VCaP (cell line): ENCODE data around the gene AKAP7.
A peak's percentile ranks its signal among the peaks of the same experiment; 100 is the strongest.

ENCODE experiments used
- H3K27ac ChIP-seq: fragments of 450-650 bp; 2 replicates; pipeline ENCODE4 v1.5.1; 2017
- TF ChIP-seq, protein P1 (sequence below): fragments of 450-650 bp; conservative IDR thresholded peaks from 2 replicates; pipeline ENCODE4 v1.5.1; 2017; ENCODE audit warnings: mild to moderate bottlenecking, moderate library complexity

The AKAP7 gene

DNA sequence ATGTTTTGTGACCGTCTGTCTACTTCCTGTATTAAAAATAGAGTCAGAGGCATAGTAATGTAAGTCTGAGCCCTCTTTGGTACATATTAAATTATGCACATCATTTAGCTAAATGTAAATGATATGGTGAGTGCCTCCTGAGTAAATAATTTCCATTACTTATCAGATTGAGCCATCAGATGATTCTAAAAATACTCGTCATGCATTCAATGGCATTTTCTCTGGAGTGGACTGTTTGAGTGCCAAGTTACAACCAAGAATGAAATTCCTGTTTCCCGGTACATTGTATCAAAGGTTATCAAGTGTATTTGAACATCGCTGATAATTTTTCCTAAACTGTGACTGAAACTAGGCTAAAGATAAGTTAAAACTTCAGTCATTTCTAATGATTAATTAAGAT lies 81.0 kb downstream of the AKAP7 start:
- TF ChIP-seq, protein P1, sequence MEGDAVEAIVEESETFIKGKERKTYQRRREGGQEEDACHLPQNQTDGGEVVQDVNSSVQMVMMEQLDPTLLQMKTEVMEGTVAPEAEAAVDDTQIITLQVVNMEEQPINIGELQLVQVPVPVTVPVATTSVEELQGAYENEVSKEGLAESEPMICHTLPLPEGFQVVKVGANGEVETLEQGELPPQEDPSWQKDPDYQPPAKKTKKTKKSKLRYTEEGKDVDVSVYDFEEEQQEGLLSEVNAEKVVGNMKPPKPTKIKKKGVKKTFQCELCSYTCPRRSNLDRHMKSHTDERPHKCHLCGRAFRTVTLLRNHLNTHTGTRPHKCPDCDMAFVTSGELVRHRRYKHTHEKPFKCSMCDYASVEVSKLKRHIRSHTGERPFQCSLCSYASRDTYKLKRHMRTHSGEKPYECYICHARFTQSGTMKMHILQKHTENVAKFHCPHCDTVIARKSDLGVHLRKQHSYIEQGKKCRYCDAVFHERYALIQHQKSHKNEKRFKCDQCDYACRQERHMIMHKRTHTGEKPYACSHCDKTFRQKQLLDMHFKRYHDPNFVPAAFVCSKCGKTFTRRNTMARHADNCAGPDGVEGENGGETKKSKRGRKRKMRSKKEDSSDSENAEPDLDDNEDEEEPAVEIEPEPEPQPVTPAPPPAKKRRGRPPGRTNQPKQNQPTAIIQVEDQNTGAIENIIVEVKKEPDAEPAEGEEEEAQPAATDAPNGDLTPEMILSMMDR, result no peak
- peak overlapping the region; percentile 28 for H3K27ac ChIP-seq

DNA sequence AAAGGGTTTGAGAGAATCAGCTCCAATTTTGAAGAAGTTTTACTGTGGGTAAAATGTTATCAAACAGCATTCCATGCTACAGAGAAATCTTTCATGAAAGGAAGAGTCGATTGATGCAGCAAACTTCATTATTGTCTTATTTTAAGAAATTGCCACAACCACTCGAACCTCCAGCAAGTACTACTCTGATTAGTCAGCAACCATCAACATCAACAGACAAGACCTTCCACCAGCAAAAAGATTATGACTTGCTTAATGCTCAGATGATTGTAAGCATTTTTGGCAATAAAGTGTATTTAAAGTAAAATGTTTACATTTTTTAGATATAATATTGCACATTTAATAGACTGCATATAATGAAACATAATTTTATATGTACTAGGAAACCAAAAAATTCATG lies 87.5 kb downstream of the AKAP7 start:
- H3K27ac ChIP-seq, result no peak overlapping the region
- TF ChIP-seq, protein P1, result no peak

DNA sequence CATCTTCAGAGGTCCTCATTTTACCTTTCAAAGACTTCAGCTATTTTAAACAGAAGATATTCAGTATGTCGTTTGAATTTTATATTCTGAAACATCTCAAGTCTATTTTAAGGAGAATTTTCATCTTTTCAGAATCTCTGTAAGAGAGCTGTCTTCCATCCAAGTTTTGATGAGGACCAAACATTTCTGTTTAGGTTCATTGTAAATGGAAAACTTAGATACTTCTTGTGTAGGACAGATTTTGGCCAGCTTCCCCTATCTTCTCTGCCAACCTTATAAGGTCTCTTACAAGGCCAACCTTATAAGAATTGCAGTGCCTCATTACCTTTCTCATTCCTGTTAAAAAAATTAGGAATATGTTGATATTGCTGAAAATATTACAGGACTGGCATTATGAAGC lies 88.1 kb downstream of the AKAP7 start:
- TF ChIP-seq, protein P1, result no peak

DNA sequence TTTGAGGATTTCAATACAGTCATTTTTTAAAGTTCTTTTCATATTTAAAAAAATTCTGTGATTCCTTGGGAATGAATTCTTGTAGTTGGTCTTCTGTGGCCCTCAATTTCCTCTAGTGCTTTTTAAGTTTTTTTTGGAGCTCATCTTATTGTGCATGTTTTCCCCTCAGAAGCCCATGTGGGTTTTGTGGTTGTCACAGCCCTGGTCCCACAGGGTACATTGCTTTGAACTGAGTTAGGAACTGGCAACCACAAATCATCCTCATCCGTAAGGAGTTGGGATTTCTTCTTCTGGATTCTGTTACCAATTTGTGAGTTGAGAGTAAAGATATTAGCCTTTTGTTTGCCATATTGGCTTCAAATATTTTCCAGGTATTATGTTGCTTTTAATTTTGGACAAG lies 89.9 kb downstream of the AKAP7 start:
- TF ChIP-seq, protein P1, result no peak
- no peak overlapping the region; the same call in 1 of the 2 replicates for H3K27ac ChIP-seq

More for the DNA sequence above, 88.1 kb downstream of the AKAP7 start:
- H3K27ac ChIP-seq, result no peak overlapping the region

DNA sequence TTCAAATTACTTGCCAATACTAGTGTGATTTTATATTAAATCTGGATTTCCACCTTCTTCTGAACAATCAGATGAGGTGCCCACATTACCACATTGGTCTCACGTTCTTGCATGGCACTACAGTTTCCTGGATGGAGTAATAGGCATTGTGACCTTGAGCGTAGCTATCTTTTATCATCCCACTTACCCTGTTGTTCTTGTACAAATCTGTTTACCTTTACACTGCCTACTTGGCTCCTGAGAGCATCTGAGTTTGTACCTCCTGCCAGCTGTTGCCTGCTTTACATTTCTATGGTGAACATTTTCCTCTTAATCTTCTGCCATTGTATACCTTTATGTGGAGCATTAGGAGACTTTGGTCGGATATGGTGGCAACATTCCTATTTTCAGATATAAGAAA lies 90.7 kb downstream of the AKAP7 start:
- peak overlapping the region; percentile 21 for H3K27ac ChIP-seq
- TF ChIP-seq, protein P1, result no peak

DNA sequence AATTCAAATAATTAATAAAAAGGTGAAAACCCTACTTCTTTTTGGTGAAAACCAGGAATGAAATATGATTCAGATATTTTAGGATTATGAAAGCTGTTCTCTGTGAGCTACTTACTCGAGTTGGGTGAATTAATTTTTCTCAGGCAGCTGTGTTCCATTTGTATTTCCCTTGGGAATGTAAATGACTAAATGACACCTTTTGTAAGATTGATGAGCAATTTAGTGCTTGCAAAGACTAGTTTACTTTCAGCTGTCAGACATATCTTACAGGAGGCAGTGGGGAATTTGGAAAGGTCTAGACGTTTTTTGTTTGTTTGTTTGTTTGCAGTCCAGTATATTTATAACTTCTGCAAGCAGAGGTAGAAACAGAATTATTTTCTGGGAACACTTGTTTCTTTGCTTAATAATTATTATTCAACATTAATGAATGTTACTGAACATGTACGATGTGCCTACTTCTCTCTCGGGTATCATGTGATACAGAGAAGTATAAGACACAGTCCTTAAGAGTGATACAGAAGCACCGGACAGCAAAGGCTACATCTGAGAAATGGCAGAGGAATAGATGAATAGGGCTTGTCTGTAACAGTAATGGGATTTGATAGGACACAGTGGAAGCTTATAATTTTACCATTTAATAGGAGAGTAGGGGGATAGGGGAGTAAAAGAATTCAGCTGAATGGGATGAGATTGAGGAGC lies 91.3 kb downstream of the AKAP7 start:
- TF ChIP-seq, protein P1, result no peak

DNA sequence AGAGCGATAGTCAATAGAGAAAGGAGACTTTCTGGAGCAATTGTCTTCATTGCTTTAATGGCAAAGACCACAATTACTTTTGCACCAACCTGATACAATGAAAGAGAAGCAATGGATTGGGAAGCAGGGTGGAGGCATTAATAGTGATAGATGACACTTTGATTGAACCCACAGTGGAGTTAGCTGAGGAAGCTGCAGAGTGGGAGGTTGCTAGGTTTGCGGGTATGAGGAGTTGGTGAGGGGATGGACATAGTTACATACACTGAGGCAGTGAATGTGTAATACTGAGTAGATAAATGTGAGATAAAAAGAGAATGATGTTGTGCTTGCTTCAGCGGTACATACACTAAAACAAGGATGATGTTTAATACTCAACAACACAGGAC lies 91.9 kb downstream of the AKAP7 start:
- TF ChIP-seq, protein P1, result no peak
- H3K27ac ChIP-seq, result no peak overlapping the region

More for the DNA sequence above, 91.3 kb downstream of the AKAP7 start:
- H3K27ac ChIP-seq, result peak overlapping the region; percentile 21
